Measurements from ENCODE around the gene KAT2B.
"Not testable (repeated sequence)": the region's sequence is repeated elsewhere in the genome, so short reads cannot be mapped to it uniquely, and the experiment has no call there.

KAT2B gene

GRCh38 chr3:20028905-20029331, 11.3 kb upstream of the KAT2B start:
- no peak for TF ChIP-seq CTCF (IDR thresholded peaks at IDR 0.05; ENCODE audit: low read depth, low read length, missing control alignments)
- no peak overlapping the region for H3K4me3 ChIP-seq (replicated peaks; ENCODE audit: low read depth, low read length)
- no peak for DNase-seq (ENCODE audit: extremely low read depth, low read depth)

GRCh38 chr3:20031939-20032338, 8.3 kb upstream of the KAT2B start:
- not testable (repeated sequence) for H3K4me3 ChIP-seq (replicated peaks; ENCODE audit: low read depth, low read length)

GRCh38 chr3:20035019-20035418, 5.2 kb upstream of the KAT2B start:
- no peak overlapping the region for H3K4me3 ChIP-seq (replicated peaks; ENCODE audit: low read depth, low read length)
- TF ChIP-seq CTCF (IDR thresholded peaks at IDR 0.05; ENCODE audit: low read depth, low read length, missing control alignments), result no peak
- no peak for DNase-seq (ENCODE audit: extremely low read depth, low read depth)

More at GRCh38 chr3:20031939-20032338, 8.3 kb upstream of the KAT2B start:
- not testable (repeated sequence) for DNase-seq (ENCODE audit: extremely low read depth, low read depth)

GRCh38 chr3:20037255-20037996, 2.8 kb upstream of the KAT2B start:
- no peak for DNase-seq (ENCODE audit: extremely low read depth, low read depth)
- no peak overlapping the region for H3K4me3 ChIP-seq (replicated peaks; ENCODE audit: low read depth, low read length)
- TF ChIP-seq CTCF (IDR thresholded peaks at IDR 0.05; ENCODE audit: low read depth, low read length, missing control alignments), result no peak

- DNase-seq (ENCODE audit: extremely low read depth, low read depth), result no peak
- TF ChIP-seq CTCF (IDR thresholded peaks at IDR 0.05; ENCODE audit: low read depth, low read length, missing control alignments), result no peak
- H3K4me3 ChIP-seq (replicated peaks; ENCODE audit: low read depth, low read length), result peak overlapping the region; percentile 61
These were observed 1.4 kb upstream of the KAT2B start for GRCh38 chr3:20038699-20039465.

- peak overlapping the region; percentile 61 for H3K4me3 ChIP-seq (replicated peaks; ENCODE audit: low read depth, low read length)
- no peak for DNase-seq (ENCODE audit: extremely low read depth, low read depth)
- no peak for TF ChIP-seq CTCF (IDR thresholded peaks at IDR 0.05; ENCODE audit: low read depth, low read length, missing control alignments)
These were observed 831 bp upstream of the KAT2B start for GRCh38 chr3:20039466-20039764.

GRCh38 chr3:20040548-20041196, 426 bp downstream of the KAT2B start:
- peak overlapping the region; percentile 61 for H3K4me3 ChIP-seq (replicated peaks; ENCODE audit: low read depth, low read length)
- no peak for TF ChIP-seq CTCF (IDR thresholded peaks at IDR 0.05; ENCODE audit: low read depth, low read length, missing control alignments)
- DNase-seq (ENCODE audit: extremely low read depth, low read depth), result no peak

All from HFF-Myc (cell line).